ENCODE data around the gene TUBG2.

DNA sequence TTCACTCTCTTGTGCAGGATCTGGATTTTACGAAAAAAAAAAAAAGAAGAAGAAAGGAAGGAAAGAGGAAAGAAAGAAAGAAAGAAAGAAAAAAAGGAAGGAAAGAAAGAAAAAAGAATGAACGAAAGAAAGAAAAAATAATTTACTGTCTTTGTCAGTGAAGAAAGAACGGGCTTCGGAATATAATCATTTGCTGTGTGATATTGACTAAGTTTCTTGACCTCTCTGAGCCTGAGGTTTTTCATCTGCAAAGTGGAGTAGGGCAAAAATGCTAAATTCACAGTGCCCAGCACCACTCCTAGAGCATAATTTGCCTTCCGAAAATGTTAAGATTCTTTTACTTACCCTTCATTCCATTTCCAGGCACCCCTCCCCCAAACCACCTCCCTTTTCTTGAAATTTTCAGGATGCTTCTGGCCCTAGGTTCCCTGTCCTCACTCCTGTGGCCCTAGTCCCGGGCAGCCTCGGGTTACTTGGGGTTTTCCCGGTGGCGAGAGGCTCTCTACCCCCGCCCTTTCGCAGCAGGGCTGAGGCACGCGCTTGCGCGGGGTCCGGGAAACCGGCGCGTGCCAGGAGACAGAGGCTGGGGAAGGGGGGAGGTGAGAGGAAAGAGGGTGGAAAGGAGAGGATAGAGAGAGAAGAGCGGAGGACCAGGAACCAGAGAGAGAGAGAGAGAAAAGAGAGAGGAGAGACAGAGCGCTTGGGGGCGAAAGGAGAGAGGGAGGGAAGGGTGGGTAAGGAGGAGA is 23.1 kb downstream of the TUBG2 start, which contains the start of gene CNTNAP1:
- TF ChIP-seq, protein P1, sequence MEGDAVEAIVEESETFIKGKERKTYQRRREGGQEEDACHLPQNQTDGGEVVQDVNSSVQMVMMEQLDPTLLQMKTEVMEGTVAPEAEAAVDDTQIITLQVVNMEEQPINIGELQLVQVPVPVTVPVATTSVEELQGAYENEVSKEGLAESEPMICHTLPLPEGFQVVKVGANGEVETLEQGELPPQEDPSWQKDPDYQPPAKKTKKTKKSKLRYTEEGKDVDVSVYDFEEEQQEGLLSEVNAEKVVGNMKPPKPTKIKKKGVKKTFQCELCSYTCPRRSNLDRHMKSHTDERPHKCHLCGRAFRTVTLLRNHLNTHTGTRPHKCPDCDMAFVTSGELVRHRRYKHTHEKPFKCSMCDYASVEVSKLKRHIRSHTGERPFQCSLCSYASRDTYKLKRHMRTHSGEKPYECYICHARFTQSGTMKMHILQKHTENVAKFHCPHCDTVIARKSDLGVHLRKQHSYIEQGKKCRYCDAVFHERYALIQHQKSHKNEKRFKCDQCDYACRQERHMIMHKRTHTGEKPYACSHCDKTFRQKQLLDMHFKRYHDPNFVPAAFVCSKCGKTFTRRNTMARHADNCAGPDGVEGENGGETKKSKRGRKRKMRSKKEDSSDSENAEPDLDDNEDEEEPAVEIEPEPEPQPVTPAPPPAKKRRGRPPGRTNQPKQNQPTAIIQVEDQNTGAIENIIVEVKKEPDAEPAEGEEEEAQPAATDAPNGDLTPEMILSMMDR (IDR thresholded peaks at IDR 0.05 in 2 of 3, conservative IDR thresholded peaks at IDR 0.05 in 1 of 3; ENCODE audit: control insufficient read depth in 2 of 3, extremely low read depth in 1 of 3, insufficient read depth in 1 of 3, low read depth in 3 of 3, low read length in 3 of 3): no peak
- TF ChIP-seq, protein P2, sequence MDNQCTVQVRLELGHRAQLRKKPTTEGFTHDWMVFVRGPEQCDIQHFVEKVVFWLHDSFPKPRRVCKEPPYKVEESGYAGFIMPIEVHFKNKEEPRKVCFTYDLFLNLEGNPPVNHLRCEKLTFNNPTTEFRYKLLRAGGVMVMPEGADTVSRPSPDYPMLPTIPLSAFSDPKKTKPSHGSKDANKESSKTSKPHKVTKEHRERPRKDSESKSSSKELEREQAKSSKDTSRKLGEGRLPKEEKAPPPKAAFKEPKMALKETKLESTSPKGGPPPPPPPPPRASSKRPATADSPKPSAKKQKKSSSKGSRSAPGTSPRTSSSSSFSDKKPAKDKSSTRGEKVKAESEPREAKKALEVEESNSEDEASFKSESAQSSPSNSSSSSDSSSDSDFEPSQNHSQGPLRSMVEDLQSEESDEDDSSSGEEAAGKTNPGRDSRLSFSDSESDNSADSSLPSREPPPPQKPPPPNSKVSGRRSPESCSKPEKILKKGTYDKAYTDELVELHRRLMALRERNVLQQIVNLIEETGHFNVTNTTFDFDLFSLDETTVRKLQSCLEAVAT (IDR thresholded peaks at IDR 0.05): no peak; the same call in 1 of the 2 replicates
- TF ChIP-seq EP300 (IDR thresholded peaks at IDR 0.05; ENCODE audit: borderline replicate concordance in 1 of 2, control insufficient read depth in 1 of 2, low read depth in 2 of 2, low read length in 2 of 2) (no peak), EZH2 (IDR thresholded peaks at IDR 0.05; ENCODE audit: borderline replicate concordance, control insufficient read depth, low read depth, low read length) (no peak), NR2C2 (IDR thresholded peaks at IDR 0.05; ENCODE audit: borderline replicate concordance, control insufficient read depth, insufficient read length, low read depth) (no peak), FOS (IDR thresholded peaks at IDR 0.05; ENCODE audit: borderline replicate concordance, extremely low read depth, insufficient read length) (no peak)
